Measurements from ENCODE around the gene CLIC5. TPM values are rescaled to one million over a fixed set of nuclear protein-coding genes. Genes with fewer than 3 reads are reported as not detected.

Gene CLIC5
- total RNA-seq, 2 experiments from 2014 or later: 0.03 to 0.08 TPM

DNA sequence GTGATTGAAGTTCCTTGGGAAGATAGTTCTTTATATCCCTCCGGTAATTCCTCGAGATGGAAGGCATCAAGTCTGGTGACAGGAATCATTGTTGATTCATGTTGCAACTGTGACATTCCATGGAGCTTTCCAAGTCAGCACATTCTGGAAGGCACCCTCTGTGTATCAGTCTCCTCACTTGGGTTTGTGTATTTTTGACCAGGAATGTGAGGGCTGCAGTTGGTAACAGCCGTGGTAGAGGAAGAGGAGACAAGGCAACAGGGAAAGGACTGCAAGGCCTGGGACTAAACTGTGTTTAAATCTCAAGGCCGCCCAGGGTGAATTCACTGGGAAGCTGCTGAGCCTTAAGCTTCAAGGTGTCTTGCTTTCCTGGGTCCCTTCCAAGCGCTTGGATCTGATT is 99.0 kb downstream of the CLIC5 start:
- no peak for DNase-seq (ENCODE audit: low spot score)
- BruUV-seq (replicated peaks): no TSS peak
- H3K36me3 ChIP-seq (ENCODE audit: insufficient read depth, low read length): no peaks in the 10 kb centered on the region
- no peaks in the 10 kb centered on the region for H4K20me1 ChIP-seq (ENCODE audit: insufficient read depth, low read length)
- H3K9me2 ChIP-seq (ENCODE audit: insufficient read depth, low read length): no peaks in the 10 kb centered on the region
- H3K4me2 ChIP-seq (ENCODE audit: low read length): no peak overlapping the region
- ChIA-PET POLR2A (no interaction called here), CTCF (ENCODE audit: unreplicated experiment) (no interaction called here)
- TF ChIP-seq EZH2phosphoT487 (IDR thresholded peaks at IDR 0.05; ENCODE audit: borderline replicate concordance, low read depth, low read length) (no peak), CTCF (conservative IDR thresholded peaks at IDR 0.05; ENCODE audit: low read length) (no peak)
- no peak overlapping the region for H2AFZ ChIP-seq (ENCODE audit: low read length)
- intact Hi-C loops (cut with micrococcal nuclease; ENCODE audit: unreplicated experiment): no loop called here
- H3K79me2 ChIP-seq (ENCODE audit: insufficient read depth, low read depth, low read length): no peaks in the 10 kb centered on the region
- no peaks in the 10 kb centered on the region for H3K4me1 ChIP-seq (ENCODE audit: insufficient read depth, low read length, poor library complexity, severe bottlenecking)
- H3K4me3 ChIP-seq (ENCODE audit: low read depth, low read length, poor library complexity, severe bottlenecking): no peak overlapping the region
- H3K27ac ChIP-seq (ENCODE audit: low read depth, low read length, poor library complexity, severe bottlenecking): no peak overlapping the region
- H3K9me3 ChIP-seq (ENCODE audit: low read length): no peaks in the 10 kb centered on the region

GRCh38 chr6:45915780-45916468 is 99.7 kb downstream of the CLIC5 start:
- Histone ChIP-seq H3K9me2 (ENCODE audit: insufficient read depth, low read length) (no peaks in the 10 kb centered on the region), H2AFZ (ENCODE audit: low read length) (no peak overlapping the region), H3K4me2 (ENCODE audit: low read length) (no peak overlapping the region), H3K36me3 (ENCODE audit: insufficient read depth, low read length) (no peaks in the 10 kb centered on the region), H3K4me1 (ENCODE audit: insufficient read depth, low read length, poor library complexity, severe bottlenecking) (no peaks in the 10 kb centered on the region), H3K79me2 (ENCODE audit: insufficient read depth, low read depth, low read length) (no peaks in the 10 kb centered on the region), H4K20me1 (ENCODE audit: insufficient read depth, low read length) (no peaks in the 10 kb centered on the region), H3K9me3 (ENCODE audit: low read length) (no peaks in the 10 kb centered on the region), H3K4me3 (ENCODE audit: low read depth, low read length, poor library complexity, severe bottlenecking) (no peak overlapping the region), H3K27ac (ENCODE audit: low read depth, low read length, poor library complexity, severe bottlenecking) (no peak overlapping the region)
- ChIA-PET CTCF (ENCODE audit: unreplicated experiment) (no interaction called here), POLR2A (no interaction called here)
- intact Hi-C loops (cut with micrococcal nuclease; ENCODE audit: unreplicated experiment): no loop called here
- no TSS peak for BruUV-seq (replicated peaks)
- TF ChIP-seq CTCF (conservative IDR thresholded peaks at IDR 0.05; ENCODE audit: low read length): no peak
- TF ChIP-seq EZH2phosphoT487 (IDR thresholded peaks at IDR 0.05; ENCODE audit: borderline replicate concordance, low read depth, low read length): no peak
- no peak for DNase-seq (ENCODE audit: low spot score)

- no peaks in the 10 kb centered on the region for H3K4me1 ChIP-seq (ENCODE audit: insufficient read depth, low read length, poor library complexity, severe bottlenecking)
- ChIA-PET POLR2A (no interaction called here), CTCF (ENCODE audit: unreplicated experiment) (no interaction called here)
- no peaks in the 10 kb centered on the region for H3K9me2 ChIP-seq (ENCODE audit: insufficient read depth, low read length)
- no peak overlapping the region for H3K4me3 ChIP-seq (ENCODE audit: low read depth, low read length, poor library complexity, severe bottlenecking)
- no peak for DNase-seq (ENCODE audit: low spot score)
- H3K36me3 ChIP-seq (ENCODE audit: insufficient read depth, low read length): no peaks in the 10 kb centered on the region
- H4K20me1 ChIP-seq (ENCODE audit: insufficient read depth, low read length): no peaks in the 10 kb centered on the region
- H3K27ac ChIP-seq (ENCODE audit: low read depth, low read length, poor library complexity, severe bottlenecking): no peak overlapping the region
- TF ChIP-seq CTCF (conservative IDR thresholded peaks at IDR 0.05; ENCODE audit: low read length): no peak
- TF ChIP-seq EZH2phosphoT487 (IDR thresholded peaks at IDR 0.05; ENCODE audit: borderline replicate concordance, low read depth, low read length): no peak
- no TSS peak for BruUV-seq (replicated peaks)
- no peak overlapping the region for H2AFZ ChIP-seq (ENCODE audit: low read length)
- intact Hi-C loops (cut with micrococcal nuclease; ENCODE audit: unreplicated experiment): no loop called here
- no peaks in the 10 kb centered on the region for H3K79me2 ChIP-seq (ENCODE audit: insufficient read depth, low read depth, low read length)
- H3K9me3 ChIP-seq (ENCODE audit: low read length): no peaks in the 10 kb centered on the region
- no peak overlapping the region for H3K4me2 ChIP-seq (ENCODE audit: low read length)
Measured at GRCh38 chr6:45911691-45912090, 104.0 kb downstream of the CLIC5 start.
